Fibroblast of skin of right biceps (primary cell): ENCODE results near the gene PCGF3.
"Not testable (repeated sequence)": the region's sequence is repeated elsewhere in the genome, so short reads cannot be mapped to it uniquely, and the experiment has no call there.

Experiments
- DNase-seq: peaks from one replicate; pipeline ENCODE4 v3.0.0-alpha.2; 2013

PCGF3 gene

GRCh38 chr4:768076-768475 lies 62.4 kb downstream of the PCGF3 start:
- no peak for DNase-seq

DNA sequence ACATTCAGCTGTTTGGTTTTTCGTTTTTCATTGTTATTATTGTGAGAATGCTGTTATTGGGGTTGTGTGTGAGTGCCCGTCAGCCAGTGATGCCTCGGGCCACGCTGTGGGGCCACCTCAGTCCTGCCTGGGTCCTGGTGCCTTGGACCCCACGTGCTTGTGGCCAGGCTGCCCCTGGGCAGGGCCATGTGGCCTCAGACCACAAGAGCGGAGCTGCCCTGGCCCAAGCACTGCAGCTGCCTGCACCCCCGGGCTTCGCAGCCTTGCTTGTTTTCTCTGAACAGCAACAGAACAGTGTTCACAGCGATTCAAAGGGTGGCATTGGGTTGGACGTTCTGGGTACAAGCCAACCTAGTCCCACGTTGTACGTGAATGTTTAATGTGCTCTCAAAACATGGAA lies 63.4 kb downstream of the PCGF3 start:
- no peak for DNase-seq

GRCh38 chr4:769511-769910 lies 63.9 kb downstream of the PCGF3 start:
- no peak for DNase-seq

DNA sequence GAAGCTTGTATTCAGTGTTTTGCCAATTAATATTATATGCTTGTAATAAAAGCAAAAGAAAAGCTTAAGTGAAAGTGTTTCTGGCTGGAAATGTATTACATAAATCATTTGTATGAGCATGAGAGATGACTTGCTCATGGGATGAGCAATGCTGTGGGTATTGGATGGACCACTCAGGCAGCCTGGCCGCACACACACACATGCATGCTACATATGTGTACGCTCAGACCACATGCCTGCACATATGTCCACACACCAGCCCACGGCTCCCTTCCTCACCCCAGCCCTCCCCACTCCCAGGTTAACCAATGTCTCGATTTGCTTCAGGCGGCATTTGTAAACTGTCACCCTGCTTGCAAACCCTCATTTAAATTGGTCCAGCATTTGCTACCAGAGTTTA lies 64.4 kb downstream of the PCGF3 start:
- DNase-seq = no peak

- DNase-seq = no peak
Measured at GRCh38 chr4:771464-771863, 65.8 kb downstream of the PCGF3 start.

- DNase-seq = no peak
Measured at GRCh38 chr4:772118-772517, 66.5 kb downstream of the PCGF3 start.

GRCh38 chr4:772776-773175 lies 67.1 kb downstream of the PCGF3 start:
- no peak for DNase-seq

DNA sequence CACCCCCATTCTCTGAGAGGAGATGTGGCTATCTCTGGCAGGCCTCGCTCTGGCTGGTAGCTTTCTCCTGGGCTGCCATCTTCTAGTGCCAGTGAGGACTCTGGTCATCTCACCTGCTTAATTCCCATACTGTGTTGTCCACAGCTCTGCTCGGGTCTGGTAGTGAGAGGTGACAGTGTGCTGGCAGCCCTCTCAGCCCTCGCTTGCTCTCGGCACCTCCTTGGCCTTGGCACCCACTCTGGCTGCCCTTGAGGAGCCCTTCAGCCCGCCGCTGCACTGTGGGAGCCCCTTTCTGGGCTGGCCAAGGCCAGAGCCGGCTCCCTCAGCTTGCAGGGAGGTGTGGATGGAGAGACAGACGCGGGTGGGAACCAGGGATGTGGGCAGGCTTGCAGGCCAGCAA lies 67.6 kb downstream of the PCGF3 start:
- no peak for DNase-seq

DNA sequence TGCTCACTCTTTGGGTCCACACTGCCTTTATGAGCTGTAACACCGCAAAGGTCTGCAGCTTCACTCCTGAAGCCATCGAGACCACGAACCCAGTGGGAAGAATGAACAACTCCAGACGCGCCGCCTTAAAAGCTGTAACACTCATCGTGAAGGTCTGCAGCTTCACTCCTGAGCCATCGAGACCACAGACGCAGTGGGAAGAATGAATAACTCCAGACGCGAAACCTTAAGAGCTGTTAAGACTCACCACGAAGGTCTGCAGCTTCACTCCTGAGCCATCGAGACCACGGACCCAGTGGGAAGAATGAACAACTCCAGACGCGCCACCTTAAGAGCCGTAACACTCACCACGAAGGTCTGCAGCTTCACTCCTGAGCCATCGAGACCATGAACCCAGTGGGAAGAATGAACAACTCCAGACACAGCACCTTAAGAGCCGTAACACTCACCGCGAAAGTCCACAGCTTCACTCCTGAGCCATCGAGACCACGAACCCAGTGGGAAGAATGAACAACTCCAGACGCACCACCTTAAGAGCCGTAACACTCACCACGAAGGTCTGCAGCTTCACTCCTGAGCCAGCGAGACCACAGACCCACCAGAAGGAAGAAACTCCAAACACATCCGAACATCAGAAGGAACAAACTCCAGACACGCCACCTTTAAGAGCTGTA lies 68.9 kb downstream of the PCGF3 start:
- not testable (repeated sequence) for DNase-seq

- not testable (repeated sequence) for DNase-seq
Measured at GRCh38 chr4:775485-775884, 69.9 kb downstream of the PCGF3 start.

DNA sequence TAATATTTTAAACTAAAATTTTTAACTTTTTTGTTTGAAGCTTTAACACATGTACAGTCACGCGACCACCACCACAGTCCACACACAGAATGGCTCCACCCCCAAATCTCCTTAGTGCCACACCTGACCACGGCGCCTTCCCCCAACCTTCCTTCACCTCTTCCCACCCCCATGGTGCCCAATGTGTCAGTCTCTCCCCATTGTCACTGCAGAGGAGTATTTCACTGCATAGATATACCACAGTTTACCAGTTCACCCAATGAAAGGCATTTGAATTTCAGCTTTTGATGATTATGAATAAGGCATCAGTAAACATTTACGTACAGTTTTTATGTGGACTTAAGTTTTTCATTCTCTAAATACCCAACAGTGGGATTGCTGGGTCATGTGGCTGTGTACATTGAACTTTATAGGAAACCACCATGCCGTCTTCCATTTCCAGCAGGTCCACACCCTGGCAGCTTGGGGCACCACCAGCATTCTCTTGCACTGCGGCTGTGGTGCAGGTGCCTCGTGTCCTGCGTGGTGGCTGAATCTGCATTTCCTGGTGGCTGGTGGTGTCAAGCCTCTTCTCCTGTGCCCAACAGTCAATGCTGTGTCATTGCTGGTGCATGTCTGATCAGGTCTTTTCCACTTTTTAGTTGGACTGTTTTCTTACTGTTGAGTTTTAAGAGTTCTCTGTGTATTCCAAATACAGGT lies 71.3 kb downstream of the PCGF3 start:
- no peak for DNase-seq

- DNase-seq = no peak
Measured at GRCh38 chr4:777520-778262, 72.1 kb downstream of the PCGF3 start.

- DNase-seq = no peak
Measured at GRCh38 chr4:779555-779954, 73.9 kb downstream of the PCGF3 start.

DNA sequence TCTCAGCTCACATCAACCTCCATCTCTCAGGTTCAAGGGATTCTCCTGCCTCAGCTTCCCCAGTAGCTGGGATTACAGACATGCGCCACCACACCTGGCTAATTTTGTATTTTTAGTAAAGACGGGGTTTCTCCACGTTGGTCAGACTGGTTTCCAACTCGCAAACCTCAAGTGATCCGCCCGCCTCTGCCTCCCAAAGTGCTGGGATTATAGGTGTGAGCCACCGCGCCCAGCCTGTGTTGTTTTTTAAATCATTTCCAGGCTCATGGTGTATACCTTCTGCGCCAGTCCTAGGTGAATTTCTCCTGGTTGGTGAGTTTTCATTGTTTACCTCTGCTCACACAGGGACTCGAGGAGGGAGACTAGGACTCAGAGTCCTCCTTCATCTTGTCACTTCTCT lies 74.6 kb downstream of the PCGF3 start:
- not testable (repeated sequence) for DNase-seq

DNA sequence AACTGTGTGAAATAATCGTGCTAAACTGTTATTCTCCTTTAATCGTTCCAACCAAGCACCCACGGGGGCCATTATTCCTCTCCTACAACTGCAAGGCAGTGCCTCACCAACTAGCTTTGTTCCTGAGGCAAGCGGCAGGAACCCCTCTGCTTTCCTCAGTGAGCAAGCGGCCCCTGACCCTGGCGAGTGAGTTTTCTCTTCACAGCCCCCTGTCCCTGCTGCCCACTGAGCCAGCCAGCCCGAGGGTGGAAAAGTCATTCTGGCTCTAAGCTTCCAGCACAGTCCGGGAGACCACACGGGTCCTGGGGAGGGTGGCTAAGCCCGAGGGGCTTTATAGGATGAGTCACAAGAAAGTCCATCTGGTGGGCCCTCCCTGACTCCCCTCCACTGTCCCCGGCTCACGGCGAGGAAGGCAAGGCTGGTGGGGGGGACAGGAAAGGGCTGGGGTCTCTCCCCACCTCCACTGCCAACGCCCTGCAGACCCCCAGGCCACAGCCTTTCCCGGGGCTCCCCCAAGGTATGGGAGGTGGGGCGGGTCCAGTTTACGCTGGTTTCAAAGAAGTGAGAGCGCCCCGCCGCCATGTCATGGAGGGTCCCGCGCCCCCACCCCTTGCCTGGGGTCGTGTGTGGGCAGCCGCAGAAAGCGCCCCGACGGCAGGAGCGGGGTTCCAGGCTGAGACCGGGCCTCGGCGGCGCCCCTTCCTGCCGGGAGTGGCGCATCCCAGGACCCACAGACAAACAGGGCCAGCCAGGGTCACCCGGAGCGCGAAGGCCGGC lies 75.3 kb downstream of the PCGF3 start:
- no peak for DNase-seq

GRCh38 chr4:781493-782216 lies 76.0 kb downstream of the PCGF3 start:
- peak; percentile 99 for DNase-seq

- DNase-seq = no peak
Measured at GRCh38 chr4:784401-785331, 79.0 kb downstream of the PCGF3 start.

DNA sequence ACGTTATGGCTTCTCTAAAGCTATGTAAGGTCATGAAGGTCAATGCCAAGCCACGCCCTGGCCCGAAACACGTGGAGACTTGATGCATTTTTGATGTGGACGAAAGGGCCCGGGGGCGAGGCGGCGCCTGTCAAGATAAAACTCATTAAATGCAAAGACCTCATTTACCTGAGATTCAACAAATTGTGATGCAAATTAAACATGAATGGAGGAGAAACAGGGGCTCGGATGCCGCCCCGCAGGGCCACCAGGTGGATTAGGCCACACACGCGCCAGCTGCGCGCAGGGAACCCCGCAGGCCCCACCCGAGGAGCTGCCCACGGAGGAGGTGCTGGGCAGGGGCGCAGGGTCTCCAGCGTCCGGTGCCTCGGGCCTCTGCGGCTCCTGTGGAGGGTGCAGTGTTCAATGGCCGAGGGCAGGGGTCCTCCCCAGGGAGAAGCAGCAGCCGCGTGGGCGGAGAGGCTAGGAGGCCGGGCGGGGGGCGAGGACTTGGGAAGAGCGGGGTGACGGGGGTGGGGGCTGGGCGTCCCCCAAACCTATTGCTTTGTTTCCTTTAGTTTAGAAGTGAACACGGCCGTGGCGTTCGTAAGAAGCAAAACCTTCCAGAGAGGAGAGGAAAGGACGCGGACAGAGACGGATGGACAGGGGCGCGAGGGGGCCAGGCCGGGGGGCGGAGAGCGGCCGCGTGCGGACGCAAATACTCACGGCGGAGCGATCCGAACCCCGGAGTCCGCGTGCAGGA lies 79.9 kb downstream of the PCGF3 start:
- no peak for DNase-seq

DNA sequence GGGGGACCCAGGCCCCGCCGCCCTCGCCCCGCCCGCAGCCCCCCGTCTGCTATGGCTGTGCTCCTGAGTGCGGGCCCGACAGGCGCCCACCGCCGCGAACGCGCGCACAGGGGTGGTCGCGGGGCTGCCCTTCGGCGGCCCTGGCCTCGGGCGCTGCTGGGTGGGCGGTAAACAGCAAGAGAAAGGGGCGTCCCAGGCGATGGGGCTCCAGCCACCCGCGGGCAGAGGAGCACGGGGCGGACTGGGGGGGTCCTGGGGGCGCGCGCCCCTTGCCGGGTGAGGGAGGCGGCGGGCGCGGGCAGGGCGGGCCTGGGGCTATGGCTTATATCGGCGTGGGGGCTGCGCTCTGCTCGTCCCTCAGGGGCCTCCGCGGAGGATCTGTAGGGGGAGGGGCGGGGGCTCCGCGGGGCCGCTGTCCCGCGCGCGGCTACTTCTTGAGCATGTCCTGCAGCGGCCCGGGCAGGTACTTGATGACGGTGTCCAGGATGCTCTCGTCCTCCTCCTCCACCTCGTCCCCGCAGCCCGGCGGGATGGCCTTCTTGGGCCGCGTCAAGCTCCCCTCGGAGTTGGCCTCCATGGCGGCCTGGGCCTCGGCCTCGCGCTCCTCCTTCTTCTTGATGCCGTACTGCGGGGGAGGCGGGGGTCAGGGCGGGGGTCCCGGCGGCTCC lies 80.6 kb downstream of the PCGF3 start:
- no peak for DNase-seq

GRCh38 chr4:786861-787300 lies 81.2 kb downstream of the PCGF3 start:
- DNase-seq = no peak
